Kidney (tissue), 14 donors: Measurements from ENCODE around the gene TNFRSF8. TPM values are rescaled to one million over a fixed set of nuclear protein-coding genes. Genes with fewer than 3 reads are reported as not detected.

Source experiments
- DNase-seq, 5 donors: peaks; one replicate each; pipeline ENCODE4 v3.0.0-alpha.2; 2013 to 2020
- FAIRE-seq: peaks from 2 replicates; lab custom pipeline; 2012; peaks lifted over from hg19 to GRCh38; lab: Jason Lieb, UNC
- H3K27ac ChIP-seq, 2 donors: one replicate each; pipeline ENCODE4 v1.7.0; 2013; ENCODE audit warnings: low read depth in 2 of 2, low read length in 2 of 2, inconsistent platforms in 1 of 2
- H3K27me3 ChIP-seq: one replicate; pipeline ENCODE4 v1.7.1; 2013; ENCODE audit warnings: low read length, inconsistent platforms; ENCODE audit not compliant: control insufficient read depth, insufficient read depth
- H3K36me3 ChIP-seq, 3 donors: one replicate each; pipeline versions ENCODE4 v1.7.0 to v1.7.1; 2013; ENCODE audit warnings: low read length in 3 of 3, control low read depth in 1 of 3, inconsistent platforms in 1 of 3; ENCODE audit not compliant: insufficient read depth in 3 of 3, control insufficient read depth in 2 of 3
- H3K4me1 ChIP-seq, 3 donors: one replicate each; pipeline versions ENCODE4 v1.7.0 to v1.7.1; 2013; ENCODE audit warnings: low read length in 3 of 3, inconsistent platforms in 1 of 3, low read depth in 1 of 3; ENCODE audit not compliant: control insufficient read depth in 2 of 3, insufficient read depth in 2 of 3
- H3K4me3 ChIP-seq, 3 donors: one replicate each; pipeline versions ENCODE4 v1.7.0 to v1.8.1; 2013; ENCODE audit warnings: low read length in 3 of 3, control low read depth in 1 of 3, inconsistent platforms in 1 of 3
- H3K9ac ChIP-seq, 3 donors: one replicate each; pipeline versions ENCODE4 v1.7.0 to v1.7.1; 2013; ENCODE audit warnings: low read length in 3 of 3, control low read depth in 1 of 3, inconsistent platforms in 1 of 3
- H3K9me3 ChIP-seq, 3 donors: one replicate each; pipeline versions ENCODE4 v1.7.0 to v1.7.1; 2013; ENCODE audit warnings: low read length in 3 of 3, control low read depth in 1 of 3, inconsistent platforms in 1 of 3; ENCODE audit not compliant: control insufficient read depth in 2 of 3, insufficient read depth in 1 of 3
- intact Hi-C: fragments of 100-400 bp; cut with DNase I; formaldehyde crosslinking; loops from one replicate; pipeline ENCODE4 v1.11.1; 2022
- polyA plus RNA-seq: library from polyadenylated mRNA; stranded (reverse); fragments of 350-450 nt; fragmentation: Illumina TruSeq; extraction: RNeasy Lipid Tissue Mini Kit (QIAGEN cat#74804); gene quantifications from one replicate; pipeline ENCODE4 v1.2.3, GENCODE V29; 2014; ENCODE audit warnings: low read depth, low replicate concordance; ENCODE audit not compliant: insufficient read depth
- total RNA-seq: library from RNA; stranded (reverse); fragmentation: NEBNext Ultra II Directional; extraction: Animal tissue kit (Norgen Biotek cat#: 25700); gene quantifications from one replicate; pipeline ENCODE4 v1.2.1, GENCODE V29; 2021
- TF ChIP-seq, protein P1 (sequence below): IDR thresholded peaks from 3 replicates; pipeline ENCODE4 v1.5.1; 2012; ENCODE audit warnings: mild to moderate bottlenecking, moderate library complexity, borderline replicate concordance; ENCODE audit not compliant: insufficient read depth; ENCODE audit errors: extremely low read depth
- donor health status: control.
- donor health status: control.
- donor health status: control.
- donor health status: control.
- donor health status: control.
- donor health status: DM: yes; HTN: yes; CAD: no.
- donor health status: Normal renal cell carcinoma (clear cell type).

Gene TNFRSF8
- total and polyA plus RNA-seq, 2 donors from 2014 or later, result 0.94 to 0.97 TPM

- H3K4me3 ChIP-seq, result no peak overlapping the region
- no peaks in the 10 kb centered on the region for H3K9me3 ChIP-seq
- no peak overlapping the region for H3K9ac ChIP-seq
- FAIRE-seq (no peak), DNase-seq (peak in 1 of 5 donors; percentile 13)
- no peaks in the 10 kb centered on the region for H3K27me3 ChIP-seq
- no peaks in the 10 kb centered on the region for H3K4me1 ChIP-seq
- H3K27ac ChIP-seq, result no peak overlapping the region
- TF ChIP-seq, protein P1, sequence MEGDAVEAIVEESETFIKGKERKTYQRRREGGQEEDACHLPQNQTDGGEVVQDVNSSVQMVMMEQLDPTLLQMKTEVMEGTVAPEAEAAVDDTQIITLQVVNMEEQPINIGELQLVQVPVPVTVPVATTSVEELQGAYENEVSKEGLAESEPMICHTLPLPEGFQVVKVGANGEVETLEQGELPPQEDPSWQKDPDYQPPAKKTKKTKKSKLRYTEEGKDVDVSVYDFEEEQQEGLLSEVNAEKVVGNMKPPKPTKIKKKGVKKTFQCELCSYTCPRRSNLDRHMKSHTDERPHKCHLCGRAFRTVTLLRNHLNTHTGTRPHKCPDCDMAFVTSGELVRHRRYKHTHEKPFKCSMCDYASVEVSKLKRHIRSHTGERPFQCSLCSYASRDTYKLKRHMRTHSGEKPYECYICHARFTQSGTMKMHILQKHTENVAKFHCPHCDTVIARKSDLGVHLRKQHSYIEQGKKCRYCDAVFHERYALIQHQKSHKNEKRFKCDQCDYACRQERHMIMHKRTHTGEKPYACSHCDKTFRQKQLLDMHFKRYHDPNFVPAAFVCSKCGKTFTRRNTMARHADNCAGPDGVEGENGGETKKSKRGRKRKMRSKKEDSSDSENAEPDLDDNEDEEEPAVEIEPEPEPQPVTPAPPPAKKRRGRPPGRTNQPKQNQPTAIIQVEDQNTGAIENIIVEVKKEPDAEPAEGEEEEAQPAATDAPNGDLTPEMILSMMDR, result no peak
- intact Hi-C loops, result no loop called here
- no peaks in the 10 kb centered on the region for H3K36me3 ChIP-seq
These were observed 28.1 kb downstream of the TNFRSF8 start for GRCh38 chr1:12091191-12091590.

DNA sequence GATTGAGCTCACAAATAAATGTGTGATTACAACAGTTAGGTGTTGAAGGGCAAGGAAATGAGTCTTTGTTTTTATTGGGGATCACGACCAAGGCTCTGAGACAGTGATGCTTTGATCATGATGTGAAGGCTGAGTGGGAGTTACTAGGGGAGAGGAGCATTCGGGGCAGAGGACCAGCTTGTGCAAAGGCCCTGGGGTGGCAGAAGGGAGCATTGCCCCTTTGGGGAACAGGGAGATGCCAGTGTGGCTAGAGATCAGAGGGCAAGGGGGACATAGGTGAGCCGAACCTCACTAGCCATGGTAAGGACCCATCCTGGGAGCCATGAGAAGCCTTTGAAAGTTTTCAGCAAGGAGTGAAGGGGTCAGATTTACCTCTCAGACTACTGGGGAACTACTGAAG lies 31.1 kb downstream of the TNFRSF8 start:
- TF ChIP-seq, protein P1, result no peak
- H3K4me1 ChIP-seq, result no peaks in the 10 kb centered on the region
- H3K4me3 ChIP-seq, result no peak overlapping the region
- no peaks in the 10 kb centered on the region for H3K36me3 ChIP-seq
- H3K27me3 ChIP-seq, result no peaks in the 10 kb centered on the region
- H3K9me3 ChIP-seq, result peaks cover 0 to 4% (median 3%) of the 10 kb centered on the region in 3 donors
- intact Hi-C loops, result no loop called here
- no peak for FAIRE-seq
- no peak for DNase-seq
- no peak overlapping the region for H3K27ac ChIP-seq
- H3K9ac ChIP-seq, result no peak overlapping the region

- H3K9ac ChIP-seq, result no peak overlapping the region
- DNase-seq (no peak), FAIRE-seq (no peak)
- no peaks in the 10 kb centered on the region for H3K27me3 ChIP-seq
- no peaks in the 10 kb centered on the region for H3K4me1 ChIP-seq
- intact Hi-C loops, result no loop called here
- peaks cover 0 to 4% (median 3%) of the 10 kb centered on the region in 3 donors for H3K9me3 ChIP-seq
- no peak overlapping the region for H3K27ac ChIP-seq
- no peaks in the 10 kb centered on the region for H3K36me3 ChIP-seq
- no peak overlapping the region for H3K4me3 ChIP-seq
- TF ChIP-seq, protein P1, result no peak
These were observed 32.6 kb downstream of the TNFRSF8 start for GRCh38 chr1:12095452-12096263.
